Activated naive CD8-positive, alpha-beta T cell treated with anti-CD3 and anti-CD28 coated beads for 36 hours (primary cell): ENCODE measurements around the gene WTAP. TPM values are rescaled to one million over a fixed set of nuclear protein-coding genes. Genes with fewer than 3 reads are reported as not detected.
"Not testable (repeated sequence)": the region's sequence is repeated elsewhere in the genome, so short reads cannot be mapped to it uniquely, and the experiment has no call there.

Experiments
- DNase-seq: peaks from one replicate; pipeline ENCODE4 v3.0.0; 2021
- H3K27ac Mint-ChIP-seq: one replicate; pipeline ENCODE4 v1.8.0; 2022; ENCODE audit warnings: mild to moderate bottlenecking, moderate library complexity, mixed read lengths
- H3K27me3 Mint-ChIP-seq: one replicate; pipeline ENCODE4 v1.8.0; 2022; ENCODE audit warnings: mild to moderate bottlenecking, mixed read lengths
- H3K36me3 Mint-ChIP-seq: one replicate; pipeline ENCODE4 v1.8.0; 2021; ENCODE audit warnings: mild to moderate bottlenecking, mixed read lengths
- H3K4me1 Mint-ChIP-seq: one replicate; pipeline ENCODE4 v1.8.0; 2021; ENCODE audit warnings: mixed read lengths
- H3K4me3 Mint-ChIP-seq: one replicate; pipeline ENCODE4 v1.8.0; 2022; ENCODE audit warnings: mild to moderate bottlenecking, moderate library complexity, mixed read lengths
- H3K9me3 Mint-ChIP-seq: one replicate; pipeline ENCODE4 v1.8.0; 2022; ENCODE audit warnings: mixed read lengths
- total RNA-seq, 2 experiments: library from RNA; stranded (reverse); gene quantifications; one replicate each; pipeline ENCODE4 v1.2.3, GENCODE V29; 2021

Gene WTAP
- total RNA-seq, 2 experiments from 2014 or later: 98.3 to 101 TPM

DNA sequence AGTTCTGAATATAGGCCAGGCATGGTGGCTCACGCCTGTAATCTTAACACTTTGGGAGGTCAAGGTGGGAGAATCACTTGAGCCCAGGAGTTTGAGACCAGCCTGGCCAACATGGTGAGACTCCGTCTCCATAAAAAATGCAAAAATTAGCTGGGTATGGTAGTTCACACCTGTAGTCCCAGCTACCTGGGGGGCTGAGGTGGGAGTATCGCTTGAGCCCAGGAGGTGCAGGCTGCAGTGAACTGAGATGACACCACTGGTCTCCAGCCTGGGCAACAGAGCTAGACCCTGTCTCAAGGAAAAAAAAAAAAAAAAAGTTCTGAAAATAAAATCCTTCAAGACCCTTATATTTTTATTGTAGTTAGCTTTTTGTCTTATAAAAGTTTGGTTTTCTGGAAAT lies 11.7 kb upstream of the WTAP start:
- Mint-ChIP-seq H3K9me3 (no peaks in the 10 kb centered on the region), H3K4me3 (no peak overlapping the region), H3K4me1 (no peaks in the 10 kb centered on the region), H3K36me3 (peaks cover 4% of the 10 kb centered on the region), H3K27ac (no peak overlapping the region), H3K27me3 (no peaks in the 10 kb centered on the region)
- DNase-seq: no peak

DNA sequence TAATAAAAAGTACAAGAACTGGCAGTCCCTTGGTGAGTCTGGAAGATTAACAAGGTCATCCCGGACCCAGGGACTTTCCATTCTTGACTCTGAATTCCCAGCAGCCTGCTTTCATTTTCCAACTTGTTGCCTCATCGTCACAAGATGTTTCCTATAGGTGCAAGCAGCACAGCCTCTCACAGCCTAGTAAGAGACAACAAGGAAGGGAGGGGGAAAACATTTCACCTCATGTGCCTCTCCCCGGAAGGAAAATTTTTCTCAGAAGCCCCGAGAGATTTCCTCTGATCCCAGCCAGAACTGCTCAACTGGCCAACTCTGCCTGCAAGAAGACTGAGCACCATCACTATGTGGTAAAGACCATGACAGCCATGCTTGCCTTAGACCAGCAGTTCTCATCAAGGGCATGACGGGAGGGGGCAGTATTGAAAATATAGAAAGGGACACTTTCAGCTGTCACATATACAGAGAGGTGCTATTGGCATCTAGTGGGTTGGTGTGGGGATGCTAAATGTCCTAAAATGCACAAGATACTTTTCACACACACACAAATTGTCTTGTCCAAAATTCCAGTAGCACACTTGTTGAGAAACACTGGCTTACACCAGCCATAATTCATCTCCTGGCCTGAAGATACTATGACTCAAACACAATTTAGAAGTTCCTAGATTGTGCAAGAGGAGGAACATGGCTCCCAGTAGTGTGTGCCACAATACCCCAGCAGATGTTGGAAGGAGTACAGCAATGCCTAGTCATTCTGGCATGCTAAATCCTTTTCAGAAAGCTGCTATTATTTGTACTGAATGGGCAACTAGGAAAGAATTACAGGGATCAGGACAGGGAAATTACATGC lies 10.8 kb upstream of the WTAP start:
- H3K9me3 Mint-ChIP-seq: no peaks in the 10 kb centered on the region
- H3K27me3 Mint-ChIP-seq: no peaks in the 10 kb centered on the region
- DNase-seq: no peak
- no peak overlapping the region for H3K27ac Mint-ChIP-seq
- H3K4me3 Mint-ChIP-seq: no peak overlapping the region
- peaks cover 4% of the 10 kb centered on the region for H3K36me3 Mint-ChIP-seq
- no peaks in the 10 kb centered on the region for H3K4me1 Mint-ChIP-seq

- Mint-ChIP-seq H3K27me3 (no peaks in the 10 kb centered on the region), H3K4me3 (no peak overlapping the region), H3K4me1 (peaks cover 2% of the 10 kb centered on the region), H3K9me3 (peaks cover 2% of the 10 kb centered on the region), H3K27ac (no peak overlapping the region), H3K36me3 (peaks cover 17% of the 10 kb centered on the region)
- no peak for DNase-seq
These were observed 8.7 kb upstream of the WTAP start for GRCh38 chr6:159718634-159719033.

GRCh38 chr6:159719287-159719686 lies 8.0 kb upstream of the WTAP start:
- H3K4me3 Mint-ChIP-seq: no peak overlapping the region

DNA sequence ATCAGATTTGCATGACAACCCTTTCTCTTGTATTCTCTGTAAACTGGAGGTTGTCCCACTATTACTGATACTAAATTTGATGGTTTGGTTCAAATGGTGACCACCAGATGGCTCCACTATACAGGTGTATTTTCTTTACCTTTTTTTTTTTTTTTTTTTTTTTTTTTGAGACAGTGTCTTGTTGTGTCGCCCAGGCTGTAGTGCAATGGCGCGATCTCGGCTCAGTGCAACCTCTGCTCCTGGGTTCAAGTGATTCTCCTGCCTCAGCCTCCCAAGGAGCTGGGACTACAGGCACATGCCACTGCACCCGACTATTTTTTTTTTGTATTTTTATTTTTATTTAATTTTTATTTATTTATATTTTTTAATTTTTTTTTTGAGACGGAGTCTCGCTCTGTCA lies 6.6 kb upstream of the WTAP start:
- Mint-ChIP-seq H3K4me3 (no peak overlapping the region), H3K9me3 (peaks cover 2% of the 10 kb centered on the region), H3K4me1 (peaks cover 8% of the 10 kb centered on the region), H3K27me3 (no peaks in the 10 kb centered on the region), H3K27ac (no peak overlapping the region), H3K36me3 (peaks cover 23% of the 10 kb centered on the region)
- peak; percentile 13 for DNase-seq

More at GRCh38 chr6:159719287-159719686, 8.0 kb upstream of the WTAP start:
- Mint-ChIP-seq H3K27ac (no peak overlapping the region), H3K9me3 (peaks cover 2% of the 10 kb centered on the region), H3K36me3 (peaks cover 21% of the 10 kb centered on the region), H3K27me3 (no peaks in the 10 kb centered on the region), H3K4me1 (peaks cover 5% of the 10 kb centered on the region)
- no peak for DNase-seq

DNA sequence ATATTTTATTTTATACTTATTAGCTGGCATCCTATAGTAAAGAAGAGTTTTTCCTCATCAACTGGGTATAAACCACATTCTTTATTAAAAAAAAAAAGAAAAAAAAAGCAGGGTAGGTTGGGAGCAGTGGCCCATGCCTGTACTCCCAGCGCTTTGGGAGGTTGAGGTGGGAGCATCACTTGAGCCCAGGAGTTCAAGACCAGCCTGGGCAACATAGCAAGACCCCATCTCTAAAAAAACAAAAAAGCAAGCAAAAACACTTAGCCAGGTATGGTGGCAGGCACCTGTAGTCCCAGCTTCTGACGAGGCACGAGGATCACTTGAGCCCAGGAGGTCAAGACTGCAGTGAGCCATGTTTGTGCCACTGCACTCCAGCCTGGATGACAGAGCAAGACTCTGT lies 5.3 kb upstream of the WTAP start:
- H3K4me3 Mint-ChIP-seq, H3K27ac Mint-ChIP-seq, H3K9me3 Mint-ChIP-seq, H3K4me1 Mint-ChIP-seq, DNase-seq, H3K27me3 Mint-ChIP-seq: not testable (repeated sequence)
- peaks cover 31% of the 10 kb centered on the region for H3K36me3 Mint-ChIP-seq

DNA sequence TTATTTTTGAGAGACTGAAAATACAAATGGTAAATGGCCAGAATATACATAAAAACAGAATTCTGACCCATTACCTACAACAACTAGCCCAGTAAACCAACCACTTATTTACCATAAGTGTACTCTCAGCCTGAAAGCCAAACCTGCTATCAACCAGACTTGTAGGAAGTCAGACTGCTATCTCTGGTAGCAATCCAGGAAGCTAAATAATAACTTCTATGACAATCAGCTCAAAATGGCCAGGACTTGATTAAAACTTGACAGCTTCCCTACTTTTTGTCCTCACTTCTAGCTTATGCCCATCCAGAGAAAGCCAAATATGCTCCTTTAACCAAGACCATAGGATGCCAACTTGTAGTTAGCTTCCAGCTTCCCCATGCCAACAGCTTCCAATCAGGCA lies 4.7 kb upstream of the WTAP start:
- no peak for DNase-seq
- Mint-ChIP-seq H3K27ac (no peak overlapping the region), H3K4me1 (peaks cover 10% of the 10 kb centered on the region), H3K27me3 (no peaks in the 10 kb centered on the region), H3K9me3 (peaks cover 2% of the 10 kb centered on the region), H3K4me3 (no peak overlapping the region), H3K36me3 (peaks cover 31% of the 10 kb centered on the region)

DNA sequence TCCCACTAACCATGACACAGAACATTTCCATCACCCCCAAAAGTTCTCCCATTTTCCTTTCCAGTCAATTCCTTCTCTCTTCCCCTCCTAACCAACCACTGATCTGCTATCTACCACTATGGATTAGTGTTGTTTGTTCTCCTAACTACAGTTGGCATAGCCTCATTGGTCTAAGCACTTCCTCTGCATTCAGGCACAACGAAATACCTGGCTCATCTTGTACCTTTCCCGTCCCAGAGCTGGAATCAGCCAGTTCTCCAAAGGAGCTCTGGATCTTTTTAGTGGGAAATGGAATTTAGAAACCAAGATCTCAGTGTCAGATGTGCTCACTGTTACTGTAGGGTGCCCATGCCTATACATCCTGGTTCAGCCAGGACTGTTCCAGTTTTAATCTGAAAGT lies 4.0 kb upstream of the WTAP start:
- peaks cover 2% of the 10 kb centered on the region for H3K9me3 Mint-ChIP-seq
- no peaks in the 10 kb centered on the region for H3K27me3 Mint-ChIP-seq
- H3K4me1 Mint-ChIP-seq: peaks cover 10% of the 10 kb centered on the region
- H3K27ac Mint-ChIP-seq: no peak overlapping the region
- H3K4me3 Mint-ChIP-seq: no peak overlapping the region
- no peak for DNase-seq
- peaks cover 35% of the 10 kb centered on the region for H3K36me3 Mint-ChIP-seq

DNA sequence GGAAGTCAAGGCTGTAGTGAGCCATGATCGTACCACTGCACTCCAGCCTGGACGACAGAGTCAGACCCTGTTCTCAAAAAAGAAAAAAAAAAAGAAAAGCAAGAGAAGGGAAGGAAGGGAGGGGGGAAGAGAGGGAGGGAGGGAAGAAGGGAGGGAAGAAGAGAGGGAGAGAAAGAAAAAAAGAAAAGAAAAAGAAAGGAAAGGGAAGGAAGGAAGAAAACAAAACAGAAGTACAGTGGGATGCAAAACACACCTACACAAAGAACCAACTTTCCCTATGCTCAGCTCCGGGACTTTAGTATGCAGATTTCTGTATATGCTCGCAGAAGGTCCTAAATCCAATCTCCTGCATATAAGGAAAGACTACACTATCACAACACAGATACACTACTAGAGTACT lies 2.5 kb upstream of the WTAP start:
- peaks cover 2% of the 10 kb centered on the region for H3K9me3 Mint-ChIP-seq
- H3K4me1 Mint-ChIP-seq: peaks cover 18% of the 10 kb centered on the region
- peaks cover 48% of the 10 kb centered on the region for H3K36me3 Mint-ChIP-seq
- DNase-seq: no peak
- no peak overlapping the region for H3K4me3 Mint-ChIP-seq
- H3K27ac Mint-ChIP-seq: peak overlapping the region; percentile 12
- H3K27me3 Mint-ChIP-seq: no peaks in the 10 kb centered on the region

- Mint-ChIP-seq H3K4me3 (peak overlapping the region; percentile 10), H3K4me1 (peaks cover 21% of the 10 kb centered on the region), H3K36me3 (peaks cover 49% of the 10 kb centered on the region)
- not testable (repeated sequence) for H3K27ac Mint-ChIP-seq, H3K27me3 Mint-ChIP-seq, H3K9me3 Mint-ChIP-seq, DNase-seq
These were observed 2.1 kb upstream of the WTAP start for GRCh38 chr6:159725208-159725607.

DNA sequence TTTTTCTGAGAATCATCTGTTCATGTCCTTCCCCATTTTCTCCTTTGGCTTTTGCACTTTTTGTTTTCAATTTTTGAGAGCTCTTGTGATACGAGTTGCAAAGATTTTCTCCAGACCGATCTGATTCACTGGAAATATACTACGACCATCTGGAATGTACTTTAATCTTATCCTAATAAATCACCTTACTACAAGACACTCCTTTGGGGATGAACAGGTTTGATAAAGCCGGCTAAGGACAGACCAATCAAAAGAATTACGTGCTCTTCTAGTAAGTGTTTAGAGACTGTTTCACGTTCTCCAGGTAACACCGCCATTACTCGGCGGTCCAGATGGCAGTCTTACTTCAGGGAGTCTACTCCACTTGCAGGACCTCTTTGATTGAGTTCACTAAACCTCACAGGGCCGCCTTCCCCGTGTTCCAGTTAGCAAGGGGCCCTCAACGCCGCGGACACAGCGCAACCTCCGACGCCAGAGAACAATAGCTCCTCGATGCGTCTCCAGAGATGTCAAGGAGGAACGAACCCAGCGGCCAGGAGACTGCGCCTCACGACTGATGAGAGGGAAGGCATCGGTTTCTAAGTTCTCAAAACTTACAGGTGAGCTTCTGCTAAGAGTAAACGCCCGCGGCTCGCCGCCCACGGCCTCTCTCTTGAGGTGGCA lies 920 bp upstream of the WTAP start:
- H3K4me3 Mint-ChIP-seq: peak overlapping the region; percentile 97
- no peak for DNase-seq
- peaks cover 32% of the 10 kb centered on the region for H3K4me1 Mint-ChIP-seq
- no peaks in the 10 kb centered on the region for H3K27me3 Mint-ChIP-seq
- peaks cover 2% of the 10 kb centered on the region for H3K9me3 Mint-ChIP-seq
- H3K36me3 Mint-ChIP-seq: peaks cover 59% of the 10 kb centered on the region
- H3K27ac Mint-ChIP-seq: peak overlapping the region; percentile 99

DNA sequence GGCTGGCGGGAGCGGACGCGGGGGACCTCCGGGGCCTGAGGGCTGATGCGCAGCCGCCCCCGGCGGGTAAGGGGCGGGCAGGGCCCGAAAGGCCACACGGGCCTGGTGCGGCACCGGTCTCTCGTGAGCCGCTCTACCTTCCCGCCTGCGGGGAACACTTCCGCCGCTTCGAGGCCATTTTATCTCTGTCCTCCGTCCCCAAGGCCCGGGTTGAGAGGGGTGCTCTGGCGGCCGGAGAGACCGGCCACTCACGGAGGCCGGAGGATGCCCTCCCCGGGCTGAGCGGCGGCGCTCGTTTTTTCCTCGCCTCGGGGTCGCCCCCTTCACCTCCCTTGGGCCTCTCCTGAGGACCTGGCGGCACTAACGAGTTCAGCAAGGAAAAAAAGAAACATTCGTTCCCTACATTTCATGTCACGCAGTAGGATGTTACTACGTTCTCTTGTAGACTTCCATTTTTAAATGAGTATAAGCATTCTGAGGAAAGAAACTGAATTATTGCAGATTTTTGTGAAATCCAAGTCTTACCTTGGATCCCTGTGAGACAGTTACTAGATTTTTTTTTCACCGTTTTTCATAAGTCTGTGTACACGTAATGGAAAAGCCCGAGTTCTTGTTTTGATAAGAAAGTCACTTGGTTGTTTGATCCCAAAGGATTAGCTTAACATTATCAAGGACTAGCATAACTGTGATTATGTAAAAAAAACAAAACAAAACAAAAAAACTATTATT lies 575 bp downstream of the WTAP start:
- H3K4me1 Mint-ChIP-seq: peaks cover 43% of the 10 kb centered on the region
- peaks cover 2% of the 10 kb centered on the region for H3K9me3 Mint-ChIP-seq
- H3K36me3 Mint-ChIP-seq: peaks cover 59% of the 10 kb centered on the region
- peak overlapping the region; percentile 90 for H3K27ac Mint-ChIP-seq
- peak overlapping the region; percentile 88 for H3K4me3 Mint-ChIP-seq
- no peaks in the 10 kb centered on the region for H3K27me3 Mint-ChIP-seq
- DNase-seq: no peak

- H3K27me3 Mint-ChIP-seq: no peaks in the 10 kb centered on the region
- peak overlapping the region; percentile 88 for H3K4me3 Mint-ChIP-seq
- peaks cover 58% of the 10 kb centered on the region for H3K36me3 Mint-ChIP-seq
- no peak for DNase-seq
- H3K9me3 Mint-ChIP-seq: no peaks in the 10 kb centered on the region
- peak overlapping the region; percentile 90 for H3K27ac Mint-ChIP-seq
- peaks cover 45% of the 10 kb centered on the region for H3K4me1 Mint-ChIP-seq
These were observed 1.2 kb downstream of the WTAP start for GRCh38 chr6:159728531-159728964.

GRCh38 chr6:159729598-159730331 lies 2.5 kb downstream of the WTAP start:
- peaks cover 49% of the 10 kb centered on the region for H3K36me3 Mint-ChIP-seq
- no peak for DNase-seq
- peaks cover 51% of the 10 kb centered on the region for H3K4me1 Mint-ChIP-seq
- peak overlapping the region; percentile 88 for H3K4me3 Mint-ChIP-seq
- no peaks in the 10 kb centered on the region for H3K9me3 Mint-ChIP-seq
- no peaks in the 10 kb centered on the region for H3K27me3 Mint-ChIP-seq
- H3K27ac Mint-ChIP-seq: peak overlapping the region; percentile 68

DNA sequence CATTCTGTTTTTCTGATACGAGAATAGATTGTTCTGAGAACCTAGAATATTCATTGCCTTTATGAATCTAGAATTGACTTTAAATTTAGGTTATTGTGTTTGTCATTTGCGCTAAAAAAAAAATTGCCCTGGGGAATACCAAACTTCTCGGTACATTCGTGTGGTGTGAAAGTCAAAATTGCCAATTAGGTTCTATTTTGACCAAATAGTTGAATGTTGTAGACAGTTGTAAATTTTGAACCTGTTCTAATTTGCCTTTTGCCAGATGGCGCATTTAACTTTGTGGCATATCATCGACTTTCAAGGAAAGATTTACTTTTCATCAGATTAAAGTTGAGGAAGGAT lies 3.0 kb downstream of the WTAP start:
- Mint-ChIP-seq H3K9me3 (no peaks in the 10 kb centered on the region), H3K4me3 (peak overlapping the region; percentile 54), H3K36me3 (peaks cover 49% of the 10 kb centered on the region), H3K27me3 (no peaks in the 10 kb centered on the region), H3K27ac (no peak overlapping the region), H3K4me1 (peaks cover 49% of the 10 kb centered on the region)
- no peak for DNase-seq
